ENCODE measurements around the gene RXFP2. TPM values are rescaled to one million over a fixed set of nuclear protein-coding genes. Genes with fewer than 3 reads are reported as not detected.

RXFP2 gene
- total and polyA plus RNA-seq, 2 experiments from 2014 or later = not detected

DNA sequence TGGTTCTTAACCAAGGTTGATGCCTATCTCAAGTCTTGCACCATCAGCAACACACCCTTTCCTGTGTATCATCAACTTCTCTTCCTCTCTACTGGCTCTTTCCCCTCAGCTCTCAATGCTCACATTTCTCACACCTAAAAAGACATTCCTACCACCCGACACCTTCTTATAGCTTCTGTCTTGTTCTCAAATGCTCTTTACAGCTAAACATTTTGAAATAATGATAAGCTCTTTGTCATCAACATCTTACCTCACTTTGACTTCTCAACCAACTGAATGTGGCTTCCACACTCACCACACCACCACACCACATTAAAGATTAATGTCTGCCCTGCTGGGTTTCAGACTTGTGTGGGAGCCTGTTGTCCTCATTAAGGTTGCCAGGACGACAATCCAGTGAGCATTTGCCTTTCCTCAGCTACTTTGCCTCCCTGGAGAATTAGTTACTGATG, 67.8 kb downstream of the RXFP2 start:
- H3K4me3 ChIP-seq = no peak overlapping the region
- WGBS (ENCODE audit: low lambda C conversion rate, missing lambda C conversion rate) = 81% methylated on average over 2 of the region's 2 CpGs
- TF ChIP-seq CTCF (IDR thresholded peaks at IDR 0.05; ENCODE audit: poor library complexity) = no peak
- TF ChIP-seq EZH2phosphoT487 (IDR thresholded peaks at IDR 0.05; ENCODE audit: low read depth, severe bottlenecking, unreplicated experiment) = no peak
- TF ChIP-seq EZH2 (IDR thresholded peaks at IDR 0.05; ENCODE audit: borderline replicate concordance) = no peak
- H3K4me1 ChIP-seq (ENCODE audit: insufficient read depth) = no peaks in the 10 kb centered on the region
- H3K79me2 ChIP-seq = no peaks in the 10 kb centered on the region
- no peak for DNase-seq (ENCODE audit: low spot score)
- no peaks in the 10 kb centered on the region for H3K9me3 ChIP-seq (ENCODE audit: low read depth)
- H3K9me2 ChIP-seq (replicated peaks; ENCODE audit: insufficient read depth) = no peaks in the 10 kb centered on the region
- H3K27ac ChIP-seq = no peak overlapping the region
- H4K20me1 ChIP-seq (ENCODE audit: insufficient read depth, poor library complexity, severe bottlenecking) = no peaks in the 10 kb centered on the region
- H3K27me3 ChIP-seq = no peaks in the 10 kb centered on the region
- no peak overlapping the region for H2AFZ ChIP-seq
- no peaks in the 10 kb centered on the region for H3K36me3 ChIP-seq (replicated peaks; ENCODE audit: insufficient read depth, low read depth)
- no peak overlapping the region for H3K4me2 ChIP-seq

DNA sequence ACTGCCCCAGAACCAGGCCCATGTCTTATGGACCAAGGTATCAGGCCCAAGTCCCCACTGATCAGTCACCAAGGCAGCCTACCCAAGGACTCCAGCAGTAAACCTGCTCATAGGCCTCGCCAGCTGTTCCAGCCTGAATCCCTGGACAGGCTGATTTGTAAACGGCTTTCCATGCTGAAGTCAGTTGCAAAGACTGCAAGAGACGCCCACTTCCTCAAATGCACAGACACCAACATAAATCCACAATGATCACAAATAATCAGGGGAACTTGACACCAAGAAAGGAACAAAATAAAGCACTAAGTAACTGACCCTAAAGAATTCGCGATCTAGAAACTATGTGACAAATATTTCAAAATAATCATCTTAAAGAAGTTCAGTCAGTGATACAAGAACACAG, 75.2 kb downstream of the RXFP2 start:
- H2AFZ ChIP-seq = no peak overlapping the region
- no peak for TF ChIP-seq CTCF (IDR thresholded peaks at IDR 0.05; ENCODE audit: poor library complexity)
- no peak for TF ChIP-seq EZH2phosphoT487 (IDR thresholded peaks at IDR 0.05; ENCODE audit: low read depth, severe bottlenecking, unreplicated experiment)
- no peak for TF ChIP-seq EZH2 (IDR thresholded peaks at IDR 0.05; ENCODE audit: borderline replicate concordance)
- H3K36me3 ChIP-seq (replicated peaks; ENCODE audit: insufficient read depth, low read depth) = no peaks in the 10 kb centered on the region
- H3K79me2 ChIP-seq = no peaks in the 10 kb centered on the region
- no peaks in the 10 kb centered on the region for H3K4me1 ChIP-seq (ENCODE audit: insufficient read depth)
- H3K27ac ChIP-seq = no peak overlapping the region
- WGBS (ENCODE audit: low lambda C conversion rate, missing lambda C conversion rate) = 82% methylated on average over 5 of the region's 5 CpGs
- H3K27me3 ChIP-seq = no peaks in the 10 kb centered on the region
- no peak for DNase-seq (ENCODE audit: low spot score)
- H3K9me3 ChIP-seq (ENCODE audit: low read depth) = no peaks in the 10 kb centered on the region
- no peak overlapping the region for H3K4me3 ChIP-seq
- no peak overlapping the region for H3K4me2 ChIP-seq
- H4K20me1 ChIP-seq (ENCODE audit: insufficient read depth, poor library complexity, severe bottlenecking) = no peaks in the 10 kb centered on the region
- H3K9me2 ChIP-seq (replicated peaks; ENCODE audit: insufficient read depth) = no peaks in the 10 kb centered on the region

DNA sequence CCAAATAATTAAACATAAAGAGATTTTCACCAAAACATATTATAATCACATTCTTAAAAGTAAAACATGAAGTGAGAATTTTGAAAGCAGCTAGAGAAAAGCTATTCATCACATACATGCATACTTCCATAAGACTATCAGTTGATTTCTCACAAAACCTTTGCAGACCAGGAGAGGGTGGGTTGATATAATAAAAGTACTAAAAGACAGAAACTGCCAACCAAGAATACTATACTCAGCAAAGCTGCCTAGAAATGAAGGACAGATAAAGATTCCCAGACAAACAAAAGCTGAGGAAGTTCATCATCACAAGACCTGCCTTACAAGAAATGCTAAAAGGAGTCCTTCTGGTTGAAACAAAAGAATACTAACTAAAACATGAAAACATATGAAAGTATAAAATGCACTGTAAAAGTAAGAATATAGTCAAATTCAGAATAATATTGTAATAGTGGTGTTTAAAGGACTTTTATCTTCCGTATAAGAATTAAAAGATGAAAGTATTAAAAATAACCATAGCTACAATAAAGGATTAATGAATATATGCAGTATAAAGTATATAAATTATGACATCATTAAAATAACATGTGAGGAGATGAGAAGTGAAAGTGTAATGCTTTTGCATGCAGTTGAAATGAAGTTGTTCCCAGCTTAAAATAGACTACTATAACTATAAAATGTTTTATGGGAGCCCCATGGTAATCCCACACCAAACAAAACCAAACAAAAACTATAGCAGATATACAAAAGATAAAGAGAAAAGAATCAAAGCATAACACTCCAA, 76.2 kb downstream of the RXFP2 start:
- H4K20me1 ChIP-seq (ENCODE audit: insufficient read depth, poor library complexity, severe bottlenecking) = no peaks in the 10 kb centered on the region
- DNase-seq (ENCODE audit: low spot score) = no peak
- H2AFZ ChIP-seq = no peak overlapping the region
- H3K4me2 ChIP-seq = no peak overlapping the region
- H3K9me3 ChIP-seq (ENCODE audit: low read depth) = no peaks in the 10 kb centered on the region
- H3K27ac ChIP-seq = no peak overlapping the region
- H3K27me3 ChIP-seq = no peaks in the 10 kb centered on the region
- TF ChIP-seq CTCF (IDR thresholded peaks at IDR 0.05; ENCODE audit: poor library complexity) (no peak), EZH2phosphoT487 (IDR thresholded peaks at IDR 0.05; ENCODE audit: low read depth, severe bottlenecking, unreplicated experiment) (no peak), EZH2 (IDR thresholded peaks at IDR 0.05; ENCODE audit: borderline replicate concordance) (no peak)
- H3K79me2 ChIP-seq = no peaks in the 10 kb centered on the region
- H3K4me1 ChIP-seq (ENCODE audit: insufficient read depth) = no peaks in the 10 kb centered on the region
- H3K4me3 ChIP-seq = no peak overlapping the region
- no peaks in the 10 kb centered on the region for H3K36me3 ChIP-seq (replicated peaks; ENCODE audit: insufficient read depth, low read depth)
- WGBS (ENCODE audit: low lambda C conversion rate, missing lambda C conversion rate) = 54% methylated on average over 1 of the region's 1 CpG
- no peaks in the 10 kb centered on the region for H3K9me2 ChIP-seq (replicated peaks; ENCODE audit: insufficient read depth)

Measured in hepatocyte (in vitro differentiated cells).